ENCODE measurements around the gene ZMAT3.

GRCh38 chr3:179071027-179071322 lies 634 bp downstream of the ZMAT3 start:
- TF ChIP-seq, protein P1, sequence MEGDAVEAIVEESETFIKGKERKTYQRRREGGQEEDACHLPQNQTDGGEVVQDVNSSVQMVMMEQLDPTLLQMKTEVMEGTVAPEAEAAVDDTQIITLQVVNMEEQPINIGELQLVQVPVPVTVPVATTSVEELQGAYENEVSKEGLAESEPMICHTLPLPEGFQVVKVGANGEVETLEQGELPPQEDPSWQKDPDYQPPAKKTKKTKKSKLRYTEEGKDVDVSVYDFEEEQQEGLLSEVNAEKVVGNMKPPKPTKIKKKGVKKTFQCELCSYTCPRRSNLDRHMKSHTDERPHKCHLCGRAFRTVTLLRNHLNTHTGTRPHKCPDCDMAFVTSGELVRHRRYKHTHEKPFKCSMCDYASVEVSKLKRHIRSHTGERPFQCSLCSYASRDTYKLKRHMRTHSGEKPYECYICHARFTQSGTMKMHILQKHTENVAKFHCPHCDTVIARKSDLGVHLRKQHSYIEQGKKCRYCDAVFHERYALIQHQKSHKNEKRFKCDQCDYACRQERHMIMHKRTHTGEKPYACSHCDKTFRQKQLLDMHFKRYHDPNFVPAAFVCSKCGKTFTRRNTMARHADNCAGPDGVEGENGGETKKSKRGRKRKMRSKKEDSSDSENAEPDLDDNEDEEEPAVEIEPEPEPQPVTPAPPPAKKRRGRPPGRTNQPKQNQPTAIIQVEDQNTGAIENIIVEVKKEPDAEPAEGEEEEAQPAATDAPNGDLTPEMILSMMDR (CRISPR knock-in tag; IDR thresholded peaks at IDR 0.05) = no peak
- no peak for TF ChIP-seq CBFB (CRISPR knock-in tag; IDR thresholded peaks at IDR 0.05)
- TF ChIP-seq U2AF2 (IDR thresholded peaks at IDR 0.05; ENCODE audit: low read depth, low read length) = no peak
- no peak for TF ChIP-seq SMC3 (IDR thresholded peaks at IDR 0.05; ENCODE audit: low read length)
- TF ChIP-seq TCF7L2 (IDR thresholded peaks at IDR 0.05; ENCODE audit: low read depth, low read length) = no peak
- TF ChIP-seq ETS1 (CRISPR knock-in tag; IDR thresholded peaks at IDR 0.05) = no peak
- no peak for TF ChIP-seq ZFP41 (CRISPR knock-in tag; IDR thresholded peaks at IDR 0.05; ENCODE audit: borderline replicate concordance)
- TF ChIP-seq SMAD1 (CRISPR knock-in tag; IDR thresholded peaks at IDR 0.05; ENCODE audit: borderline replicate concordance, low read depth) = no peak
